GM12801 (cell line): Measurements from ENCODE around the gene HELZ.

Source experiments
- CTCF ChIP-seq: IDR thresholded peaks from one replicate; pipeline ENCODE4 v1.5.1; 2011; ENCODE audit warnings: control low read depth; ENCODE audit not compliant: insufficient read length; ENCODE audit errors: extremely low read depth

Gene HELZ

GRCh38 chr17:67026341-67026740 is 218.7 kb downstream of the HELZ start:
- TF ChIP-seq CTCF = no peak

GRCh38 chr17:67025216-67025792 is 219.7 kb downstream of the HELZ start:
- no peak for TF ChIP-seq CTCF

GRCh38 chr17:67024736-67025135 is 220.3 kb downstream of the HELZ start:
- TF ChIP-seq CTCF = no peak

- no peak for TF ChIP-seq CTCF
Observed at GRCh38 chr17:67022451-67022810, 222.6 kb downstream of the HELZ start.

- no peak for TF ChIP-seq CTCF
Observed at GRCh38 chr17:67021743-67022450, 223.1 kb downstream of the HELZ start.

- TF ChIP-seq CTCF = no peak
Observed at GRCh38 chr17:67021196-67021595, 223.8 kb downstream of the HELZ start.
